Subcutaneous adipose tissue (tissue), 4 donors: ENCODE results near the gene AMZ1. TPM values are rescaled to one million over a fixed set of nuclear protein-coding genes. Genes with fewer than 3 reads are reported as not detected.

Source experiments
- total RNA-seq, 4 donors: library from RNA; depleted of rRNA; stranded (reverse); fragments of >200 nt; gene quantifications; one replicate each; pipeline ENCODE4 v1.1.0, GENCODE V29; 2016
- TF ChIP-seq, protein P1 (sequence below): fragments of 450-650 bp; IDR thresholded peaks from one replicate; pipeline ENCODE4 v1.5.1; 2016; ENCODE audit warnings: low read depth, mild to moderate bottlenecking, control low read depth, antibody characterized with exemption, moderate library complexity

Gene AMZ1, protein sequence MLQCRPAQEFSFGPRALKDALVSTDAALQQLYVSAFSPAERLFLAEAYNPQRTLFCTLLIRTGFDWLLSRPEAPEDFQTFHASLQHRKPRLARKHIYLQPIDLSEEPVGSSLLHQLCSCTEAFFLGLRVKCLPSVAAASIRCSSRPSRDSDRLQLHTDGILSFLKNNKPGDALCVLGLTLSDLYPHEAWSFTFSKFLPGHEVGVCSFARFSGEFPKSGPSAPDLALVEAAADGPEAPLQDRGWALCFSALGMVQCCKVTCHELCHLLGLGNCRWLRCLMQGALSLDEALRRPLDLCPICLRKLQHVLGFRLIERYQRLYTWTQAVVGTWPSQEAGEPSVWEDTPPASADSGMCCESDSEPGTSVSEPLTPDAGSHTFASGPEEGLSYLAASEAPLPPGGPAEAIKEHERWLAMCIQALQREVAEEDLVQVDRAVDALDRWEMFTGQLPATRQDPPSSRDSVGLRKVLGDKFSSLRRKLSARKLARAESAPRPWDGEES
- total RNA-seq: under 1 TPM in 3 of 4 donors, not detected in 1; 0.19 to 0.68 (median 0.22) TPM

DNA sequence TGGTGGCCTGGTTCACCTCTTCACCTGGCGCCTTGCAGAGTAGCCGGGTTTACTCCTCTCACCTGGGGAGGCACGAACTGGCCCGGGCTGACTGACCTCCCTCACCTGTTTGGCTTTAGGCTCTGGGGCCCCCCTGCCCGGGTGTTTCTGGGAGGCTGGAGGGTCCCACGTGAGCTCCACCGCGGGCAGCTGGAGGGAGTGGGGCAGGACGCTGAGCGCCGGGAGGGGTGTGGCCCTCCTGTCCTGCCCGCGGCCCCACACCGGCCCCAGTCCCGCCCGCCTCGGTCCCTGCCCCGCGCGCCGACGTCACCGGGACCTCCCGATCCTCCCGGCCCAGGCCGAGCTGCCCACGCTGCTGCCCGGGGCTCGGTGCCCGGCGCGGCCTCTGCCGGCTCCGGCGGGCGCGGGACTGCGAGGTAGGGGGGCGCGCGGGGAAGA lies at the start of gene AMZ1:
Gene AMZ1, plus strand, starts transcription at position 322 of the 438 bp plus-strand sequence. CDS start 12,250 bp downstream, outside the sequence.
- TF ChIP-seq, protein P1, sequence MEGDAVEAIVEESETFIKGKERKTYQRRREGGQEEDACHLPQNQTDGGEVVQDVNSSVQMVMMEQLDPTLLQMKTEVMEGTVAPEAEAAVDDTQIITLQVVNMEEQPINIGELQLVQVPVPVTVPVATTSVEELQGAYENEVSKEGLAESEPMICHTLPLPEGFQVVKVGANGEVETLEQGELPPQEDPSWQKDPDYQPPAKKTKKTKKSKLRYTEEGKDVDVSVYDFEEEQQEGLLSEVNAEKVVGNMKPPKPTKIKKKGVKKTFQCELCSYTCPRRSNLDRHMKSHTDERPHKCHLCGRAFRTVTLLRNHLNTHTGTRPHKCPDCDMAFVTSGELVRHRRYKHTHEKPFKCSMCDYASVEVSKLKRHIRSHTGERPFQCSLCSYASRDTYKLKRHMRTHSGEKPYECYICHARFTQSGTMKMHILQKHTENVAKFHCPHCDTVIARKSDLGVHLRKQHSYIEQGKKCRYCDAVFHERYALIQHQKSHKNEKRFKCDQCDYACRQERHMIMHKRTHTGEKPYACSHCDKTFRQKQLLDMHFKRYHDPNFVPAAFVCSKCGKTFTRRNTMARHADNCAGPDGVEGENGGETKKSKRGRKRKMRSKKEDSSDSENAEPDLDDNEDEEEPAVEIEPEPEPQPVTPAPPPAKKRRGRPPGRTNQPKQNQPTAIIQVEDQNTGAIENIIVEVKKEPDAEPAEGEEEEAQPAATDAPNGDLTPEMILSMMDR: no peak

DNA sequence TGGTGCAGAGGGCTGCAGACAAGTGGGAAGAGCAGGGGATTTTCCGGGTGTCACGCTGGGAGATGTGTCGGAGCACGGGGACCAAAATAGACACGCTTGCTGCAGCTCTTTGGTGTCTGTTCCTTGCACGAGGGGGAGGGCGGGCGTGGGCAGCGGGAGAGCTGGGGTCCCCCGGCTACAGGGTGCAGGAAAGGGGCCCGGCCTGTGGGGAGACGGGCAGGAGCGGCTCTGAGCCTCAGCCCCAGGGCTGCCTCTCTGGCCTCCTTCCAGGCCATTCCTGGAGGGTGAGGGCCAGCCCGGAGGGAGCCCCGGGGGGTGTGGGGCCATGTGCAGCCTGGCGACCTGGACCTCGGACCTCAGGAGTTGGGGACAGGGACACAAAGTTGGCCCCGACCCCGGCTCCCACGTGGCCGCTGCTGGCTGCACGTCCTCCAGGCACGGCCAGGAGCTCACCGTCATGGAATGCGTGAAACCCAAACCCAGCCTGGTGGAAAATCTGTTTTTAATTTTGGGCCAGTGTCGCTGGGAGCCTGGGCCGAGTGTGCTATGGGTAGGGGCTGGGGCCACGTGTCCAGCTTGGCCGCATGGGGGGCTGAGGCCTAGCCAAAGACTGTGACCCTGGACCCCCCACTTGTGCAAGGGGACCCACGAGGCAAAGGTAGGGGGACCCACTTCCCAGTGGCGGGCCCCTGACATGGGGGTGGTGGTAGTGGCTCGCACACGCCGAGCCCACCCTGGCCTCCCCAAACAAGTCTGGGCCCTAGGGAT lies 49.6 kb upstream of the AMZ1 start:
- TF ChIP-seq, protein P1: no peak

DNA sequence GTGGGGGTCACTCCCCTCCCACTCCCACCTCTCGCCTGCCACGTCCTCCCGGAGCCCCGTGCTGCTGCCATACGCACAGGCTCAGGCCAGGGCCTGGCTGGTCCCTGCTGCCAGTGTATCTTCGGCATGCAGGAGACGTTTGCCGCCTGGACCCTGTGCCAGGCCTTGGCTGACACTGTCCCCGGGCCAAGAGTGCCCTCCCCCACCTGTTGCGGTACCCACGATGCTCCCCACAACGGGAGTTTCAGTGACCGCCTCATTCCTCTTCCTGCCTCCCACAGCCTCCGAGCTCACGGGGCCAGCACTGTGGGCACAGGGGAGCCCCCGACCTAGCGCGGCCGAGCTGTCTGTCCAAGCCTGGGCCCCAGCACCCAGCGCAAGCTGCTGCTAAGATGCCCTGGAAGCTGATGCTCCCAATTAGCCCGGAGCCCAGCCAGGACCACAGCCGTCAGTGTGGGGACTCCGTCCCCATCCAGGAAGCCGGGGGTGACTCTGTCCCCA lies 48.8 kb upstream of the AMZ1 start:
- TF ChIP-seq, protein P1: no peak

DNA sequence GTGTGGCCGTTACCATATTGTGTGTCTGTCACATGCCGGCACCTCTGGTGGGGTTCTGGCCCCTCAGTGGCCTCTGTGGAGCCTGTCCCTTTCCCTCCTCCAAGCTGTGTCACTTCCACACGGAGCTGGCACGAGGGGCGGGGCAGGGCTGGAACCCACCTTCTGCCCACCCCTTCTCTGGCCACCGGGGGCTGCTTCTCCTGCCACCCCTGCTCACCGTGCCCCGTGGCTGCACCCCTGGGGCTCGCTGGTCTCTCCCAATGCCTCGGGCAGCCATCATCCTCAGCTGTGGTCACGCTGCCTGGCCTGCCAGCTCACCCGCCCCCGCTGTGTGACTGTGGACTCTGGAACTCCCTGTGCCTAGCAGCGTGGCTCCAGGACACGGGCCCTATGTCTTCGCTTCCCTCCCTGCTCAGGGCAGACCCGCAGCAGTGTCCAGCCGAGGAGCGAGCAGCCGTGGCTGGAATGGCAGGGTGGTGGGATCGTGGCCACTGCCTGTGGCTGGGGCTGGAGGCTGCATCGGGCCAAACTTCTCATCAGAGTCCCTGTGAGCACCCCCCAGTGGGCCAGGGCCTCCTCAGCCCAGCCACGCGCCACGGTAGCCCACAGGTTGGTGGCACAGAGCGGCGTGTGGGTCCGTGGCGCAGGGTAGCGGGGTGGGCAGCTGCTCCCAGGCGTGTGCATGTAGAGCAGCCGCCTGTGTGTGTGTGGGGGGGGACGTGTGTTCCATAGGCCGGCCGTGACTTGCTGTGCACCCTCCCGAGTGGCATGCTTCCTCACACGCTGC lies 48.1 kb upstream of the AMZ1 start:
- TF ChIP-seq, protein P1: no peak

DNA sequence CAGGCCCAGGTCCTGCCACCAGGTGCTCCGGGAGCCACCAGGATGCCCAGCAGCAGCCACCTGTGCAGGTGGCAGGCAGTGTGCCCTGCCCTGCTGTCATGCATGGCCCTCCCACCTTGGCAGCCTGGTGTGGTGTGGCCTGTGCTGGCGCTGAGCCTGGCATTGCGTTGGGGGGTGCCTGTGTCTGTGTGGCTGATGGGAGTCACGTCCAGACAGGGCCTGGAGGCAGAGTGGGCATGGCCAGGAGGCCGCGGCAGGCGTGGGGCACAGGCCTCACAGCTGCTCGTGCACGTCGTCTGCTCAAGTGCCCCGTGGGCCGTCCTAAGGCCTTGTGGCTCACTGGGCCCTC lies 47.5 kb upstream of the AMZ1 start:
- TF ChIP-seq, protein P1: no peak

DNA sequence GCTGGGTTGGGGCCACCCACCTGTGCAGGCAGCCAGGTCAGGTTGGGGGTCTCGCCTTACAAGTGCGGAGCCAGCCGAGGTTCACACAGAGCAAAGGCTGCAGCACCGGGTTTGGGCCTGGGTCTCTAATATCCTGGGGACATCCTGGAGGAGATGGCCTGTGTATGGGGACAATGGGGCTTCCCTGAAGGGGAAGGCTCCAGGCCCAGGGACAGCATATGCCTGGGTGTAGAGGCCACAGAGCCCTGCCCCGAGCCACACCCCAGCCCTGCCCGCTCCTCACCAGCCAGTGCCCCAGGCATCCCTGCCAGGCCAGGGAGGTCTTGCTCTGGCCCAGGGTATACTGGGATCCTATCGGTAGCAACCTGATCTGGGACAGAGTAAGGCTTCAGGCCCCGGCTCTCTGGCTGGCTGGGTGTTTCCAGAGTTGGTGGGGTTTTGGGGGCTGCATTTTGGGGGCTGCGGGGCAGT lies 47.1 kb upstream of the AMZ1 start:
- TF ChIP-seq, protein P1: no peak
